Superior temporal gyrus (tissue), 1 donor: ENCODE results near the gene RAB12.
A peak's percentile ranks its signal among the peaks of the same experiment; 100 is the strongest.
"Not testable (repeated sequence)": the region's sequence is repeated elsewhere in the genome, so short reads cannot be mapped to it uniquely, and the experiment has no call there.

ENCODE experiments used
- DNase-seq: peaks from one replicate; pipeline ENCODE4 v3.0.0-alpha.2; 2016; ENCODE audit errors: extremely low spot score

The RAB12 gene

DNA sequence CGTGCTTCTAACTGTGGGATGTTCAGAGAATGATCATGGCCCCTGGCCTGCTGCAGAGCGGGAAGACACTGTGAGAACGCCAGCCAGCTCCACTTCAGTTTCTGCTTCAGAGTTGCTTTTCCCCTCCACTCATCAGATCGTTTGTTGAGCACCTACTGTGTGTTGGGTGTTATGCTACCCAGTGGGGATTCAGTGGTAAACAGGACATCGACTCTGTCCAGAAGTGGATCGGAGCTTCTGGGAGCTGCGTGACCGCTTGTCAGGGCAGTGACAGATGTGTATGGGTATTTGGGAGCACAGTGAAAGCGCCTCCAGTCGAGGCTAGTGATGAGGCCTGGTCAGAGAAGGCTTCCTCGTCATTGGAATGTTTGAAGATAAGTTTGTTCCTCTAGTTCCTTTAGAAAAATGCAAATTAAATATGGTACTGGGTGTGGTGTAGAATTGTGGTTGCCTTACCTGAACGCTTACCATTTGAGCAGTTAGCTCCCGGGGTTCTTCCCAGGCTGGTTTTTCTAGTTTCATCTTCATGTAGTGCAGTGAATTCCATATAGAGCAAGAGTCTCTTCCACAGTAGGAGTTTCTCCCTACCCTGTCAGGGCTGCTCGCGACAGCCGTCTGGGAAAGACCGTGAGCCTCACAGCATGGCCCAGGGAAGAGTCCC lies 2.8 kb downstream of the RAB12 start:
- no peak for DNase-seq

DNA sequence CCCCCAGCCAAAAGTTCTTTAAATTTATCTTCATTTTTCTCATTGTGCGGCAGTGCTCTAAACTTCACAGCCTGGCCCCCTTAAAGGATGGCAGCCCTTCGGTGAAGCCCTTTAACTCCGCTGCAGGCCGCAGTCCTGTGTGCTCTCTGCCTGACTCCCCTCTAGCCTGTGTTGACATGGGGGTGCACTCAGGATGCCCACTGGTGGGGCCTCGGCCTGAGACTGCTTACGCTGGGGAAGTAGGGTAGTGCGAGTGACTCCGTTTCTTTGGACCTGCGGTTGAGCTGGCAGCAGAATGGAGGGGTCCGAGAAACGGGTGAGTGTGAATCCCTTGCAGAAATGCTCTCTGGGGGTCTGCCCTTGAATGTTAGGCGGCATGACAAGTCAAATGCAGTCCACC lies 5.6 kb downstream of the RAB12 start:
- DNase-seq: no peak

- peak; percentile 82 for DNase-seq
These were observed 6.3 kb downstream of the RAB12 start for GRCh38 chr18:8615397-8616027.

DNA sequence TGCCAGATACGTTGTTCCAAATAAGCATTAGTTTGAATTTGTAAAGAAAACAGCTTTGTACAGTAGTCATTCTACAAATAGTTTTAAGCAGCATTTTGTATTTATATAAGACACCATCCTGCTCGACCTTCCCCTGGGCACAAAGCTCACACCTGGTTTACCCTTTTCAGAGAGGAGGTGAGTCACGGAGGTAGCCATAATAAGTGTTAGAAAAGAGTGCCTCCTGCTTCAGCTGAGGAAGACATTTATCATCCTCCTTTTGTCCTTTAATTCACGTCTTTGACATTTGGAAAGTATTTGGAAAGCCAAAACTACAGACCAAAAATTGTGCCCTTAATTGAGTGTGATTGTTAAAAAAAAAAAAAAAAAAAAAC lies 6.8 kb downstream of the RAB12 start:
- DNase-seq: no peak

DNA sequence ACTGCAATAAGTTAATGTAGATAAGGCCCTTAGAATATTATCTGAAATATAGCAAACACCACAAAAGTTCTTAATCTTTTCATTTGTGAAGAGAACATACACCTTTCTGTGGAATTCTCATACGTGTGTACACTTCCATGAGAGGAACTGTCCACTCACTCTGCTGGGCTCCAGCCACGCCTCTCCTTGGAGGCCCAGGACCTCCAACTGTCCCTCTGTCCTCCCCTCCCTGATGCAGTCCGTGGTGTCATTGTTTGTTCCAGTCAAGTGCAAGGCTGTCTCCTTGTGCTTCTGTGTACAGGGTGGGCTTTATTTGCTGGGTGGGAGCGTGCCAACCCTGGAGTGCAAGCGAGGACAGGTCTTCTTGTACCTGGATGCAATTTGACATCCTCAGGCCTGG lies 8.7 kb downstream of the RAB12 start:
- no peak for DNase-seq

GRCh38 chr18:8619041-8619440 lies 9.8 kb downstream of the RAB12 start:
- DNase-seq: no peak

DNA sequence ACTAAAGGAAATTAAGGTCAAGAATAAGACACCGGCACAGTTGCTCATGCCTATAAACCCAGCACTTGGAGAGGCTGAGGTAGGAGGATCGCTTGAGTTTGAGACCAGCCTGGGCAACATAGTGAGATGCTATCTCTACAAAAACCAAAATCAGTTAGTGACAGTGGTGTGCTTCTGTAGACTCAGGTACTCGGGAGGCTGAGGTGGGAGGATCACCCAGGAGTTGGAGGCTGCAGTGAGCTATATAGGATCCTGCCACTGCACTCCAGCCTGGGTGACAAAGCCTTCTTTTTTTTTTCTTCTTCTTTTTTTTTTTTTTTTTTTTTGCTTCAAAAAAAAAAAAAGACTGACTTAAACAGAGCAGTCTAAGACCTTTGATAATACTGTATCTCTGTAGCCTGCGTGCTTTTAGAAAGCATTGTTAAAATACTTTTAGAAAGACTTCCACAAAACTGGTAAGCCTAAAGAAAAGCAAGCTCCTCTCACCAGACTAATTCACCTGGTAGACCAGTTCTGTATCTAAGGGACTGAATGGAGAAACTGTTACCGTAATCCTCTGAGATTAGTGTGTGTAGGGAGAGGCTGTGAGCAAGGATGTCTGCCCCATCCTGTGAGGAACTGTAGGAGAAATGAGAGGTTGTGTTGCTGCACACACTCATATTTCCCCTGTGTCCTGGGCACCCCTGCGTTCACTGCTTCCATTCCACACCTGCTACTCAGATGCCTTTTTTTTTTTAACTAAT lies 10.8 kb downstream of the RAB12 start:
- DNase-seq: no peak

DNA sequence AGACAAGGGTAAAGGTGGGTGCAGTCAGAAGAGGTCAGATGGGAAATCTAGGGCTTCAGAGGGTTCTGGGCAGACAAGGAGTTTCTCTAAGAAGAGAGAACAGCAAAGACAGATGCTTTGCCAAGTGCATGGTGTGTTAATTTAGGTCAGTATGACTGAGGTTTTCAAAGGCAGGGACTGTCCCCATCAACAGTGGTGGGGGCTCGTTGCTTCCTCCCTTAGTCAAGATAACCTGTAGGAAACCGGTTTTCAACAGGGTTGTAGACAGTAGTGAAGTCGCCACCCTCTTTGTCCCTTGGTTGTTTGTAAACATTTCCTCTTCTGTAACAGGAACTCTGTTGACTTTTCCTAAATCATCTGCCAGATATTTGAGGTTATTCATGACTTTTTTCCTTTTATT lies 11.6 kb downstream of the RAB12 start:
- no peak for DNase-seq

- DNase-seq: not testable (repeated sequence)
These were observed 13.4 kb downstream of the RAB12 start for GRCh38 chr18:8622625-8623024.

DNA sequence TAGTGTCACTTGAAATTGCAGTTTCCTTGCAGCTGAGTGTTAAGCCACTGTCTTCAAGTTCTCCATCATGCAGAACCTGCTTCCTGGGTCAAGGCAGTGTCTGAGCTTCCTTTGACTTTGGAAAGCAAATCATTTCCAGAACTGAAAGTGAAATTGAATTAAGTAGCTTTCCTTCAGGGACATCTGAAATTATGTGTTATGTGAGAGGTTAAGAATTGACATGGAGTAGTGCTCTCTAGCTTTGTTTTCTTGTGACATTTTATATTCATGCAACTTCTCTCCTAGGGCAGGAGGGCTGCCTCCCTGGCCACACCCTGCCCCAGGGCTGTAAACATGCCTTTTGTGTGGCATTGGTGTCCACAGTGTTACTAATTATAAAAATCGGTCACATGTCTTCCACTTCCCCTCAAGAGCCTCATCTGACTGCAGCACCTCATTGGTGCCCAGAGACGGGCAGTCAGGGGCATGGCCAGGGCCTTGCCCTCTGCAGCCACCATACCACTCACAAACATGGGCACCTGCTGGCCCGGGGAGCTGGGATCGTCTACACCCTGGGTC lies 14.4 kb downstream of the RAB12 start:
- no peak for DNase-seq

- no peak for DNase-seq
These were observed 16.3 kb downstream of the RAB12 start for GRCh38 chr18:8625461-8626092.

GRCh38 chr18:8626414-8627106 lies 17.3 kb downstream of the RAB12 start:
- no peak for DNase-seq

DNA sequence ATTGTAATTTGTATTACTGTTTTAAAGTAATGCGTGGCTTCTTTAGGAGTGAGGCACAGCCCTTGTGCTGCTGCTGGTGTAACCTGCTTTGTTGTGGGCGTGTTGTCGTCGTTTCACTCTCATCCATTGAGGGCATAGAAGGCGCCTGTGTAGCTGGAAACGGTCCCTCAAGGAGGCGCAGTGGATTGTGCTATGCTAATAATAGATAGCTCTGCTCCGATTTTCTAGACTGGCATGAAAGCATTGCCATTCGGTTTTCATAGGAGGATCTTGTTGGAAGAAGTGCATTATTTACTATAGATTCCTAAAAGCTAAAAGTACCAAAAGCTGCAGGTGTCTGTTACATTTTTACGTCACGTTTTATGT lies 17.9 kb downstream of the RAB12 start:
- DNase-seq: peak; percentile 75

- peak; percentile 65 for DNase-seq
These were observed 18.3 kb downstream of the RAB12 start for GRCh38 chr18:8627540-8627939.

DNA sequence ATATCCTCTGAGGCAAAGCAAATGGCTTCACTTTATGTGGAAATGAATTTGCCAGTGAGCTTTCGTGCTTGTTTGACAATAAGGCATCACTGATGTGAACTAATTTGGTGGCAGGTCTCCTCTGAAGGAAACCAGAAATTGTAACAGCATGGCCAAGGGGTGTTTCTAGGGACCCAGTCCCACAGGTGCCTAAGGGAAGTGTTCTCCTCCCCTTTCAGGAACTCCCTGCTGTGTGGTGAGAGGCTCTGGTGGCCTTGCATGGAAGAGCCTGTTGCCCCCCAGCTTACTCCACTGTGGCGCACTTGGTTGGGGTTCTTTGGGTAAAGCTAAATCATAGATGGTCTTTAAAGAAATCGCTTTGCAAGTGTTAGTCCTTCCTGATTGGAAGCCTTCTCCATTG lies 20.4 kb downstream of the RAB12 start:
- DNase-seq: no peak

DNA sequence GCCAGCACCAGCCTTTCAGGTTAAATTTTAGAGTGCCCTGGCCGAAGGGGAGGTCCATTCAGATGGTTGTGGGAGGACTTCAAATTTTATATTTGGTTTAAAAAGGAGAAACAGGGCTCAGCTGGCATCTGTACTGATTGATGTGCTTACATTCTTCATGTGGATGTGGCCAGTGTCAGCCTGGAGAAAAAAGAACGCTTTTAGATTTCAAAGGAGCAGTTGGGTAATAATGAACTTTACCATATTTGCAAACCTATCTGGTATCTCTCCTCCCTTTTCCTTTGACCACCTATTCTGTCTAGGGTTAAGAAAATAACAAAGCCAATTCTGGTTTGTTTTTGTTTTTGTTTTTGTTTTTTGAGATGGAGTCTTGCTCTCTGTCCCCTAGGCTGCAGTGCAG lies 21.3 kb downstream of the RAB12 start:
- no peak for DNase-seq

DNA sequence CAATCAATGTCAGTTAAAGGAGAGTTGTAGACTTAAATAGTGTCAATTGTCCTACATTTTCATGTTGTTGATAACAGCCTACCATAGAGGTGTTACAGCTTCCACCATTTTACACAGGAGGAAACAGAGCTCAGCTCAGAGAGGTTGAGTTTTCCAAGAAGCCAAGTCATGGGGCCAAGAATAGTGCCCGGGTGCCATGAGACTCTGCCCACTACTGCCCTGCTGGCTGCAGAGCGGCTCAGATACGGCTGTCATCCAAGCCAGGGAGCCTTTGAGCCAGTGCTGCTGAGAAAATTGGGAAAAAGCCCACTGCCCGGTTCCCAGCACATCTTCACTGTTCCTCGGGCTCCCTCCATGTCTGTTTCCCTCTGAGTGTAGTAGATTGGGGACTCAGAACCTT lies 22.0 kb downstream of the RAB12 start:
- DNase-seq: no peak

DNA sequence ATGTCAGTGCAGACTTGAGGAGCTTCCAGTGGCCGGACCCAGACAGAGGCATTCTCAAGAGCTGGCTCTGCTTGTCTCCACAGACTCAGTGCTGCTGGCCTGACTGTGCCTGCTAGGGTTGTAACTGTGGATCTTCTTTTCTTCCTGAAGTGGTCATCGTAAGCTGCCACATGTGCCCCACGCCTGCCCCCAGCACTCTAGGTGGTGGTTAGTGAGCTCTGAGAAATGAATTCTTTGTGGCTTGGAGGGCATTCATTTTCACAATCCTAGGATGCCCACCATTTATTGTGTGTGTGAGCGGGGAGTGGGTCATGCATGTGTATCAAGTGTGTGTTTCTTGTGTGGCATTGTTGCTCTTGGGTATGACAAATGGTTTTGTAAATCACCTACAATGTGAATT lies 23.1 kb downstream of the RAB12 start:
- DNase-seq: no peak

- DNase-seq: no peak
These were observed 25.3 kb downstream of the RAB12 start for GRCh38 chr18:8634508-8634907.

DNA sequence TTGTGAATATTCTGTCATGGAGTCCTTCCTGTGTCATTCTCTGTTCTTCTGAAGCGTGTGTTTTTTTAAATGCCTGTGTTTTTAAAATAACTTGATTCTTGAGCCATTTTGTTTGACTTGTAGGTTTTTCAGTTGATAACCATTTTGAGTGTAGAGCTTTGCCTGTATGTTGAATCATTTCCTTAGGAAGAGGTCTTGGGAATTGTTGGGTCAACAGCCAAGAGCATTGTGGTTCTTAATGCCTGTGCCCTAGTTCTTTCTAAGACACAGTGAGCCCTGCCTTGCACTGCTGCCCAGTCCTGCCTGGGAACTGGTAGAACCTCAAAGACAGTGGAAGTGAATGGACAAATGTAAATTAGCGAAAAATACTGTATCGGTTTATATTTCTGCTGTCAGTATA lies 25.9 kb downstream of the RAB12 start:
- DNase-seq: no peak

DNA sequence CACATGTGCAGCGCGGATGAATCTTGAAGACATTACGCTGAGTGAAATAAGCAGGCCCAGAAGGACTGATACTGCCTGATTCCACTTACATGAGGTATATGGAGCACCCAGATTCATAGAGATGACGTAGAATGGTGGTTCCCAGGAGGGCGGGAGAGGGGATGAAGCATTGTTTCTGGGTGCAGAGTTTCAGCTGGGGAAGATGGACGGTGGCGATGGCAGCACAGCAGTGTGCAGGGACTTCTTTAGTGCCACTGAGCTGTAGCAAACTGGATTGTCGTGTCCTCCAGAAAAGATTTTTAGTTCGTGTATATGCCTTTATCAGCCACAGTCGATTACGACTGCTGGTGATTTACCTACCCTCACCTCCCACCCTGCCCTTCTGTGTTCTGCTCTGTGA lies 30.5 kb downstream of the RAB12 start:
- DNase-seq: no peak

GRCh38 chr18:8643326-8643878 lies 34.2 kb downstream of the RAB12 start:
- no peak for DNase-seq
